GM12801 (cell line): ENCODE results near the gene KRTAP23-1.

Experiments
- CTCF ChIP-seq: IDR thresholded peaks from one replicate; pipeline ENCODE4 v1.5.1; 2011; ENCODE audit warnings: control low read depth; ENCODE audit not compliant: insufficient read length; ENCODE audit errors: extremely low read depth

Gene KRTAP23-1

GRCh38 chr21:30306884-30307283 lies 41.5 kb downstream of the KRTAP23-1 start:
- no peak for TF ChIP-seq CTCF

GRCh38 chr21:30305136-30305535 lies 43.3 kb downstream of the KRTAP23-1 start:
- no peak for TF ChIP-seq CTCF
